Measurements from ENCODE around the gene CNIH3.

- no peak for TF ChIP-seq EZH2 (IDR thresholded peaks at IDR 0.05)
- no peak for TF ChIP-seq POLR2AphosphoS5 (IDR thresholded peaks at IDR 0.05; ENCODE audit: borderline replicate concordance, low read depth, low read length)
Observed at GRCh38 chr1:224757508-224757907, 141.4 kb downstream of the CNIH3 start.

Data from SK-N-MC (cell line).